Ectodermal cell (in vitro differentiated cells): ENCODE results near the gene ACYP1.
A peak's percentile ranks its signal among the peaks of the same experiment; 100 is the strongest.

ENCODE experiments used
- H3K27ac ChIP-seq: 2 replicates; pipeline ENCODE4 v1.7.0; 2013; ENCODE audit warnings: mild to moderate bottlenecking, low read depth, low read length; ENCODE audit not compliant: insufficient read depth, poor library complexity, severe bottlenecking
- H3K27me3 ChIP-seq: 2 replicates; pipeline ENCODE4 v1.7.0; 2013; ENCODE audit warnings: mild to moderate bottlenecking, low read length; ENCODE audit not compliant: insufficient read depth, control insufficient read depth, poor library complexity, severe bottlenecking
- H3K36me3 ChIP-seq: one replicate; pipeline ENCODE4 v1.7.0; 2013; ENCODE audit warnings: low read length; ENCODE audit not compliant: control insufficient read depth, insufficient read depth
- H3K4me1 ChIP-seq: one replicate; pipeline ENCODE4 v1.7.0; 2013; ENCODE audit warnings: low read length; ENCODE audit not compliant: control insufficient read depth, insufficient read depth
- H3K4me3 ChIP-seq: 2 replicates; pipeline ENCODE4 v1.7.0; 2013; ENCODE audit warnings: low read depth, low read length, control low read depth; ENCODE audit not compliant: insufficient read depth
- H3K9me3 ChIP-seq: 2 replicates; pipeline ENCODE4 v1.7.0; 2013; ENCODE audit warnings: mild to moderate bottlenecking, low read length, moderate library complexity; ENCODE audit not compliant: control insufficient read depth
- WGBS, 2 experiments: methylation state at CpG; one replicate each; pipeline ENCODE4 v1.1.7; 2013; ENCODE audit warnings: missing lambda C conversion rate in 2 of 2; 5-methylcytosine and 5-hydroxymethylcytosine counted together

ACYP1 gene

GRCh38 chr14:75091251-75091650, 27.4 kb upstream of the ACYP1 start:
- Histone ChIP-seq H3K9me3 (no peaks in the 10 kb centered on the region), H3K27me3 (no peaks in the 10 kb centered on the region), H3K4me1 (no peaks in the 10 kb centered on the region), H3K27ac (peak overlapping the region; percentile 19), H3K4me3 (no peak overlapping the region), H3K36me3 (peaks cover 36% of the 10 kb centered on the region)
- WGBS, 2 experiments: 62 to 72% methylated on average over 8 of the region's 8 CpGs

DNA sequence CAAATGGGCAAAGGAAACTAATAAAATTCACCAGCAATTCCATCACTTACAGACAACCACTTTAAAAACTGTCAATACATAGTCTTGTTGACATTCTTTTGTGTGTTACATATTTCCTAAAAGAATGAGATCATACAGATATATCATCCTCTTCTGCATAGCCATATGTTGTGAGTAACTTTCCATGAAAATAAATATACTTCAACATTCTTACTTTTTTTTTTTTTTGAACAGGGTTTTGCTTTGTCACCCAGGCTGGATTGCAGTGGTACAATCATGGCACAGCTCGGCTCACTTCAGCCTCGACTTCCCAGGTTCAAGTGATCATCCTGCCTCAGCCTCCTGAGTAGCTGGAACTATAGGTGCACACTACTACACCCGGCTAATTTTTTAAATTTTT, 26.5 kb upstream of the ACYP1 start:
- H3K4me3 ChIP-seq: no peak overlapping the region
- no peak overlapping the region for H3K27ac ChIP-seq
- H3K36me3 ChIP-seq: peaks cover 33% of the 10 kb centered on the region
- H3K27me3 ChIP-seq: no peaks in the 10 kb centered on the region
- H3K9me3 ChIP-seq: no peaks in the 10 kb centered on the region
- no peaks in the 10 kb centered on the region for H3K4me1 ChIP-seq
- WGBS, 2 experiments: 92 to 95% methylated on average over 3 of the region's 3 CpGs

- Histone ChIP-seq H3K36me3 (peaks cover 32% of the 10 kb centered on the region), H3K27me3 (no peaks in the 10 kb centered on the region), H3K27ac (no peak overlapping the region), H3K4me3 (no peak overlapping the region), H3K4me1 (no peaks in the 10 kb centered on the region), H3K9me3 (no peaks in the 10 kb centered on the region)
- WGBS, 2 experiments: 77 to 83% methylated on average over 7 of the region's 7 CpGs
These were observed 24.9 kb upstream of the ACYP1 start for GRCh38 chr14:75088566-75089373.

GRCh38 chr14:75088153-75088552, 24.3 kb upstream of the ACYP1 start:
- H3K4me1 ChIP-seq: no peaks in the 10 kb centered on the region
- H3K36me3 ChIP-seq: peaks cover 30% of the 10 kb centered on the region
- 87 to 92% methylated on average over 2 of the region's 2 CpGs for WGBS, 2 experiments
- H3K4me3 ChIP-seq: no peak overlapping the region
- no peak overlapping the region for H3K27ac ChIP-seq
- H3K27me3 ChIP-seq: no peaks in the 10 kb centered on the region
- no peaks in the 10 kb centered on the region for H3K9me3 ChIP-seq

GRCh38 chr14:75084513-75084912, 20.7 kb upstream of the ACYP1 start:
- H3K36me3 ChIP-seq: peaks cover 30% of the 10 kb centered on the region
- 93 to 97% methylated on average over 5 of the region's 5 CpGs for WGBS, 2 experiments
- H3K27ac ChIP-seq: no peak overlapping the region
- no peaks in the 10 kb centered on the region for H3K27me3 ChIP-seq
- H3K4me3 ChIP-seq: no peak overlapping the region
- H3K9me3 ChIP-seq: no peaks in the 10 kb centered on the region
- no peaks in the 10 kb centered on the region for H3K4me1 ChIP-seq

DNA sequence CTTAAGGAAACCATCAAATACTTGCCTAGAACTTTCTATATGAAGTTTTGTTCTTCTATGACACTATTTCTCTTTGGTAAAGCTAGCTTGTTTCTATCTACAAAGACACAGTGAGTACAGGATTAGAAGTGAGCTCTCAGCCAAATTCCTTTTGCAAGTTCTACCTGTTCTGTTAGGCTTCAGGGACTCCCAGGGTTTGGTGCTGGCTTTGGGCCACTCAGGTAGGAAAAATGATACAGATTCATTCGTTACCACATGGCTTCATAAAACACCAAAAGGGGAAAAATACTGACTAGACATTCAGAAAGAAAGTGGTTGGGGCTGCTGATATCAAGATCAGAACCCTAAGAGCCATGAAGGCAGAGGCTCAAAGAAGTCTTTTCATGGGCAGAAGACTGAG, 19.4 kb upstream of the ACYP1 start:
- no peak overlapping the region for H3K27ac ChIP-seq
- no peaks in the 10 kb centered on the region for H3K9me3 ChIP-seq
- peaks cover 30% of the 10 kb centered on the region for H3K36me3 ChIP-seq
- no peak overlapping the region for H3K4me3 ChIP-seq
- H3K27me3 ChIP-seq: no peaks in the 10 kb centered on the region
- H3K4me1 ChIP-seq: no peaks in the 10 kb centered on the region
- 95 to 100% methylated on average over 1 of the region's 1 CpG for WGBS, 2 experiments

DNA sequence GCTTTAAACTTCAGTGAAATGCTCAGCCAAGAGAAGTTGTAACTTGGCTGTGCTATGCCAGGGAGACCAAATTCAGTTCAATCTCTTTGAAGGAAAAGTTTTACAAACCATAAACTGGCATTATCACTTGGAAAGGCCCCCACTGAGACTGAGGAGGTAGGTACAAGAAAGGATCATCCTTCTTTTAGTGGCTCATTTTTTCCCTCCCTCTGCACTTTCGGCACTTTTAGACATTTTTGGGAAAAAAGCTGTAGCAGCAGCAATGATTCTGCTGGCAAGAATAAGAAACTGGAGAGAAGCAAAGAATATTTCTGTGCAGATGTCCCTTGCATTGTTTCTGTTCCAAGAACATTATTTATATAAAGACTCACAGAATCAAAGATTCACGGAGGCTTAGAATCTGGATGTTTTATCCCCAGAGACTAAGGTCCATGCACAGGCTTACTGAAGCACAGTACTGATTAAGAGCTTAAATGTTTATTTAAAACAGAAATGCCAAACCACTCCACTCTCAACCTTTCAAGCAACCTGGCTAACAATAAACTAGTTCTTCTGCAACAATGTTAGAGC, 17.9 kb upstream of the ACYP1 start:
- Histone ChIP-seq H3K27ac (no peak overlapping the region), H3K4me3 (no peak overlapping the region), H3K27me3 (no peaks in the 10 kb centered on the region), H3K4me1 (no peaks in the 10 kb centered on the region), H3K9me3 (no peaks in the 10 kb centered on the region), H3K36me3 (peaks cover 20% of the 10 kb centered on the region)
- 91 to 93% methylated on average over 2 of the region's 2 CpGs for WGBS, 2 experiments

- 94 to 99% methylated on average over 4 of the region's 4 CpGs for WGBS, 2 experiments
- Histone ChIP-seq H3K27me3 (no peaks in the 10 kb centered on the region), H3K4me1 (no peaks in the 10 kb centered on the region), H3K36me3 (peaks cover 9% of the 10 kb centered on the region), H3K9me3 (no peaks in the 10 kb centered on the region), H3K4me3 (no peak overlapping the region), H3K27ac (no peak overlapping the region)
These were observed 15.7 kb upstream of the ACYP1 start for GRCh38 chr14:75079521-75079920.

- no peaks in the 10 kb centered on the region for H3K9me3 ChIP-seq
- H3K36me3 ChIP-seq: no peaks in the 10 kb centered on the region
- no peaks in the 10 kb centered on the region for H3K4me1 ChIP-seq
- no peak overlapping the region for H3K4me3 ChIP-seq
- H3K27ac ChIP-seq: no peak overlapping the region
- H3K27me3 ChIP-seq: no peaks in the 10 kb centered on the region
These were observed 14.0 kb upstream of the ACYP1 start for GRCh38 chr14:75077794-75078193.

GRCh38 chr14:75070383-75070782, 6.6 kb upstream of the ACYP1 start:
- Histone ChIP-seq H3K36me3 (no peaks in the 10 kb centered on the region), H3K27ac (no peak overlapping the region), H3K4me1 (peaks cover 4% of the 10 kb centered on the region), H3K9me3 (no peaks in the 10 kb centered on the region), H3K4me3 (no peak overlapping the region), H3K27me3 (peaks cover 4% of the 10 kb centered on the region)
- 95% methylated on average over 9 of the region's 9 CpGs for WGBS, 2 experiments
